Panc1 (cell line): ENCODE results near the gene VSTM2A. TPM values are rescaled to one million over a fixed set of nuclear protein-coding genes. Genes with fewer than 3 reads are reported as not detected.

Experiments used
- ATAC-seq: fragments of 200-7000 bp; cut with Tn5 transposase; 2 replicates; pipeline ENCODE4 v1.9.1; 2020; ENCODE audit warnings: mild to moderate bottlenecking, moderate library complexity
- BruUV-seq: library from RNA; stranded (reverse); fragments of 400-500 nt; replicated peaks from 2 replicates; lab custom pipeline; 2021; lab: Mats Ljungman, UMichigan
- CTCF ChIA-PET: fragments of 300-600 bp; sonication (Branson Sonifier 250); formaldehyde crosslinking; loops from one replicate; lab custom pipeline; 2022; ENCODE audit warnings: antibody characterized with exemption; lab: Charles Lee
- POLR2A ChIA-PET: fragments of 300-600 bp; sonication (Branson Sonifier 250); formaldehyde crosslinking; loops from one replicate; lab custom pipeline; 2022; ENCODE audit warnings: antibody characterized with exemption; lab: Charles Lee
- DNase-seq: peaks from one replicate; pipeline ENCODE4 v3.0.0-alpha.2; 2010; ENCODE audit warnings: low read depth, low spot score
- H3K27ac ChIP-seq: 2 replicates; pipeline ENCODE4 v1.5.1; 2011; ENCODE audit warnings: mild to moderate bottlenecking, low read length, inconsistent platforms
- H3K27me3 ChIP-seq: fragments of 200-500 bp; sonication (Bioruptor generic); 2 replicates; pipeline ENCODE4 v1.6.0; 2014; ENCODE audit warnings: low read length, inconsistent platforms; ENCODE audit not compliant: control insufficient read depth, insufficient read depth
- H3K36me3 ChIP-seq: fragments of 200-500 bp; sonication (Bioruptor generic); 2 replicates; pipeline ENCODE4 v1.5.1; 2014; ENCODE audit warnings: inconsistent platforms, mild to moderate bottlenecking, low read length, moderate library complexity; ENCODE audit not compliant: control insufficient read depth, insufficient read depth
- H3K4me1 ChIP-seq: 2 replicates; pipeline ENCODE4 v1.5.1; 2011; ENCODE audit warnings: inconsistent platforms, mild to moderate bottlenecking, low read length, moderate library complexity; ENCODE audit not compliant: control insufficient read depth, insufficient read depth
- H3K4me3 ChIP-seq, 2 experiments: 2 replicates each; pipeline ENCODE4 v1.5.1; 2011 to 2012; ENCODE audit warnings: low read depth in 2 of 2, low read length in 2 of 2, mild to moderate bottlenecking in 2 of 2, inconsistent platforms in 1 of 2, moderate library complexity in 1 of 2
- H3K9me3 ChIP-seq: fragments of 200-500 bp; sonication (Bioruptor generic); 2 replicates; pipeline ENCODE4 v1.5.1; 2014; ENCODE audit warnings: low read depth, mild to moderate bottlenecking, inconsistent platforms, low read length, moderate library complexity; ENCODE audit not compliant: control insufficient read depth, insufficient read depth
- CTCF ChIP-seq: fragments of 450-650 bp; IDR thresholded peaks from 2 replicates; pipeline ENCODE4 v1.5.1; 2017; ENCODE audit warnings: mild to moderate bottlenecking
- POLR2AphosphoS5 ChIP-seq: IDR thresholded peaks from 2 replicates; pipeline ENCODE4 v1.6.1; 2012; ENCODE audit warnings: mild to moderate bottlenecking, low read depth, low read length, moderate library complexity
- REST ChIP-seq, 2 experiments: IDR thresholded peaks; 2 replicates each; pipeline ENCODE4 v1.6.1; 2011 to 2012; ENCODE audit warnings: low read depth in 2 of 2, control low read depth in 1 of 2, low read length in 1 of 2, mild to moderate bottlenecking in 1 of 2, moderate library complexity in 1 of 2; ENCODE audit not compliant: insufficient read depth in 1 of 2
- SIN3A ChIP-seq: IDR thresholded peaks from 2 replicates; pipeline ENCODE4 v1.6.1; 2012; ENCODE audit warnings: low read depth, mild to moderate bottlenecking, low read length, moderate library complexity, borderline replicate concordance; ENCODE audit not compliant: insufficient read depth
- TCF7L2 ChIP-seq: IDR thresholded peaks from 2 replicates; pipeline ENCODE4 v1.6.1; 2011; ENCODE audit warnings: mild to moderate bottlenecking, low read depth, low read length, inconsistent platforms
- in situ Hi-C: cut with HindIII; loops from 2 replicates; pipeline ENCODE4 v1.10.0; 2016; ENCODE audit warnings: low sequenced_read_pairs, low pct_unique_long_range_greater_than_20kb
- intact Hi-C: fragments of 100-400 bp; cut with micrococcal nuclease; formaldehyde crosslinking; loops from one replicate; pipeline ENCODE4 v1.10.0; 2022; ENCODE audit not compliant: unreplicated experiment
- total RNA-seq: library from RNA; stranded (reverse); gene quantifications from one replicate; pipeline ENCODE4 v1.2.1, GENCODE V29; 2021; ENCODE audit not compliant: unreplicated experiment

VSTM2A gene
- total RNA-seq, 1 experiment from 2014 or later = not detected

GRCh38 chr7:54544527-54545240 is 2.5 kb downstream of the VSTM2A start:
- DNase-seq = no peak
- Histone ChIP-seq H3K4me1 (peaks cover 2% of the 10 kb centered on the region; the same call in 1 of the 2 replicates), H3K9me3 (no peaks in the 10 kb centered on the region), H3K36me3 (no peaks in the 10 kb centered on the region), H3K27ac (no peak overlapping the region), H3K4me3 (no peak overlapping the region), H3K27me3 (peaks cover 52% of the 10 kb centered on the region)
- ChIA-PET CTCF (interaction anchor here (0.6 kb wide), 1 partner anchor 1603 kb away, joined by 4 read pairs; no protein-coding TSS in a partner anchor), POLR2A (no interaction called here)
- no TSS peak for BruUV-seq
- no peak for ATAC-seq
- TF ChIP-seq TCF7L2 = no peak
- TF ChIP-seq SIN3A = no peak
- TF ChIP-seq CTCF = no peak
- TF ChIP-seq POLR2AphosphoS5 = no peak
- TF ChIP-seq REST (IDR thresholded peaks at IDR 0.05; ENCODE audit: insufficient read depth in 1 of 2, low read depth in 2 of 2, low read length in 1 of 2) = no peak
- in situ Hi-C loops (no loop called here), intact Hi-C loops (loop anchor here (5.0 kb wide), 1 partner anchor 113 kb away; no protein-coding TSS in a partner anchor)

GRCh38 chr7:54545241-54545563 is 3.0 kb downstream of the VSTM2A start:
- no TSS peak for BruUV-seq
- intact Hi-C loops = loop anchor here (5.0 kb wide), 1 partner anchor 112 kb away; no protein-coding TSS in a partner anchor
- peaks cover 48% of the 10 kb centered on the region for H3K27me3 ChIP-seq

More at GRCh38 chr7:54545241-54545563, 3.0 kb downstream of the VSTM2A start:
- Histone ChIP-seq H3K36me3 (no peaks in the 10 kb centered on the region), H3K4me3 (no peak overlapping the region), H3K9me3 (no peaks in the 10 kb centered on the region), H3K4me1 (peaks cover 2% of the 10 kb centered on the region; the same call in 1 of the 2 replicates), H3K27ac (no peak overlapping the region)
- CTCF ChIA-PET = interaction anchor here (0.6 kb wide), 1 partner anchor 1603 kb away, joined by 4 read pairs; no protein-coding TSS in a partner anchor
- POLR2A ChIA-PET = no interaction called here
- TF ChIP-seq TCF7L2 (no peak), CTCF (no peak), SIN3A (no peak), POLR2AphosphoS5 (no peak), REST (IDR thresholded peaks at IDR 0.05; ENCODE audit: insufficient read depth in 1 of 2, low read depth in 2 of 2, low read length in 1 of 2) (no peak)
- ATAC-seq (no peak), DNase-seq (no peak)
- in situ Hi-C loops = no loop called here
